ENCODE measurements around the gene ALCAM. TPM values are rescaled to one million over a fixed set of nuclear protein-coding genes. Genes with fewer than 3 reads are reported as not detected.
"Not testable (repeated sequence)": the region's sequence is repeated elsewhere in the genome, so short reads cannot be mapped to it uniquely, and the experiment has no call there.

ALCAM gene
- total RNA-seq, 2 donors from 2014 or later, result 17.8 to 29.6 TPM

DNA sequence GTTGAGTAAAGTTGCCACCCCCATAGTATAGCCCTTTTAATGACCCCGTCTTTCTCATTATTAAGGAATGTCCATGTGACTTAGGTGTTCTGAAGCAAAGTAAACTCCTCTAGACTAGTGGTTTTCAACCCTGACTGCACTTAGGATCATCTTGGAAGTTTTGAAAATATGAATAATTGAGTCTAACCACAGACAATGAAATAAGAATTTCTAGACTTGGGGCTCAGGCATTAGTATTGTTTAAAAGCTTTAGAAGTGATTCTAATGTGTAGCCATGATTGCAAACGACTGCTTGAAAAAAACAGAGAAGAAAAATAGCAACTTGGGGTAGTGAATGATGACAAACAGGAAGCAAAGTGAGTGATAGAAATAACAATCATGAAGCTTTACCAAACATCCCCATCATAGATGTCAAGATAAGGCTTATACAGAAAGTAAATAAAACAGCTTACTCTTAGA is 35.0 kb downstream of the ALCAM start:
- intact Hi-C loops (cut with DNase I), result no loop called here
- no peak for DNase-seq
- Histone ChIP-seq H3K36me3 (no peaks in the 10 kb centered on the region), H3K9me3 (no peaks in the 10 kb centered on the region), H3K9ac (ENCODE audit: low read depth in 2 of 2, low read length in 2 of 2) (no peak overlapping the region), H3K4me1 (no peaks in the 10 kb centered on the region), H3K27me3 (no peaks in the 10 kb centered on the region), H3K27ac (no peak overlapping the region), H3K4me3 (no peak overlapping the region)
- TF ChIP-seq, protein P1, sequence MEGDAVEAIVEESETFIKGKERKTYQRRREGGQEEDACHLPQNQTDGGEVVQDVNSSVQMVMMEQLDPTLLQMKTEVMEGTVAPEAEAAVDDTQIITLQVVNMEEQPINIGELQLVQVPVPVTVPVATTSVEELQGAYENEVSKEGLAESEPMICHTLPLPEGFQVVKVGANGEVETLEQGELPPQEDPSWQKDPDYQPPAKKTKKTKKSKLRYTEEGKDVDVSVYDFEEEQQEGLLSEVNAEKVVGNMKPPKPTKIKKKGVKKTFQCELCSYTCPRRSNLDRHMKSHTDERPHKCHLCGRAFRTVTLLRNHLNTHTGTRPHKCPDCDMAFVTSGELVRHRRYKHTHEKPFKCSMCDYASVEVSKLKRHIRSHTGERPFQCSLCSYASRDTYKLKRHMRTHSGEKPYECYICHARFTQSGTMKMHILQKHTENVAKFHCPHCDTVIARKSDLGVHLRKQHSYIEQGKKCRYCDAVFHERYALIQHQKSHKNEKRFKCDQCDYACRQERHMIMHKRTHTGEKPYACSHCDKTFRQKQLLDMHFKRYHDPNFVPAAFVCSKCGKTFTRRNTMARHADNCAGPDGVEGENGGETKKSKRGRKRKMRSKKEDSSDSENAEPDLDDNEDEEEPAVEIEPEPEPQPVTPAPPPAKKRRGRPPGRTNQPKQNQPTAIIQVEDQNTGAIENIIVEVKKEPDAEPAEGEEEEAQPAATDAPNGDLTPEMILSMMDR (IDR thresholded peaks at IDR 0.05), result no peak

DNA sequence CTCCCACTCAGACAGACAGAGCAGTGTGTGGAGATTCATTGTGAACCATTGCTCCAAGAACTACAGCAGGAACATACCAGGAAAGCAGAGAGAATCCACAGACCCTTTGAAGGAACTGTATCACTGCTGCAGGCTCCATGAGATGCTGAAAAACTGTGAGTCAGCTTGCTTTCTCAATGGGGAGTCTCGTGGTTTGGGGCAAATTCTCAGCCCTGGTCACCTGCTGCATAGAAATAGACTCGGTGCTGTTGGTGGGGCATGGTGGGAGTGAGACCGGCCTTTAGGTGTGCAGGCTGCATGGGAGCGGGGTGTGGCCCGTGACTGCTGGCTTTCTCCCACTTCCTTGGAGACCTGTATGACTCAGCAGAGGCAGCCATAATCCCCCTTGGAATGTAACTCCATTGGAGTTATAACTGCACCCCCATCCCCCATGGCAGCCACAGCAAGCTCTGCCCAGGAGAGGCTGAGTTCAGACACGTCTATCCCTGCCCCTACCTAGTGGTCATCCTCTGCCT is 35.6 kb downstream of the ALCAM start:
- Histone ChIP-seq H3K4me3 (no peak overlapping the region), H3K9ac (ENCODE audit: low read depth in 2 of 2, low read length in 2 of 2) (no peak overlapping the region), H3K4me1 (no peaks in the 10 kb centered on the region), H3K27me3 (no peaks in the 10 kb centered on the region), H3K9me3 (no peaks in the 10 kb centered on the region), H3K36me3 (no peaks in the 10 kb centered on the region), H3K27ac (no peak overlapping the region)
- no peak for DNase-seq
- TF ChIP-seq, protein P1 (IDR thresholded peaks at IDR 0.05), result no peak
- intact Hi-C loops (cut with DNase I), result no loop called here

DNA sequence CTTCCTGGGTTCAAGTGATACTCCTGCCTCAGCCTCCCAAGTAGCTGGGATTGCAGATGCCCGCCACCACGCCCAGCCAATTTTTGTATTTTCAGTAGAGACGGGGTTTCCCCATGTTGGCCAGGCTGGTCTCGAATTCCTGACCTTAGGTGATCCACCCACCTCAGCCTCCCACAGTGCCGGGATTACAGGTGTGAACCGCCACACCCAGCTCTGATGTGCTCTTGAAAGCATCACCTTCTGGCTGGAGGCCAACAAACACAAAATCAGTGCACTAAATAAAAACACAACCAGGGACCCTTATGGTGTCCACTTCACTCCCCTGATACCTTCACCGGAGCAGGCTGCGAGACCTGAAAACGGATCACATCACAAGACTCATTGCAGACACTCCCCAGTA is 36.3 kb downstream of the ALCAM start:
- H3K36me3 ChIP-seq; H3K9me3 ChIP-seq; DNase-seq; H3K9ac ChIP-seq (ENCODE audit: low read depth in 2 of 2, low read length in 2 of 2); intact Hi-C loops (cut with DNase I); H3K27me3 ChIP-seq; H3K27ac ChIP-seq; H3K4me3 ChIP-seq; H3K4me1 ChIP-seq: not testable (repeated sequence)

DNA sequence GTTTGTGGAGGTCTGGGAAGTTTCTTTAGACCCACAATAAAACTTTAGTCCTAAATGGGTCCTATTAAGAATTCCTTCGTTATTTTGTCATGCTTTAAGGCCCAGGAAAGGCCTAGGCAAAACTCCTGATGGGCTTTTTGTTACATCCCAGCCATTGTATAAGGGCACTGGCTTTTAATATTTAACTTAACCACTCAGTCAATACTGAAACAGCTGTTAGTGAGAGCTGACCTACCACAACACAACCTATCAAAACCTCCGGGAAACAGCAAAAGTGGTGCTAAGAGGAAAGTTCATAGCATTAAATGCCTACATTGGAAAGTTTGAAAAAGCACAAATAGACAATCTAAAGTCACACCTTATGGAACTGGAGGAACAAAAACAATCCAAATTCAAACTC is 39.6 kb downstream of the ALCAM start:
- Histone ChIP-seq H3K4me1 (no peaks in the 10 kb centered on the region), H3K27ac (no peak overlapping the region), H3K4me3 (no peak overlapping the region), H3K9me3 (no peaks in the 10 kb centered on the region), H3K27me3 (no peaks in the 10 kb centered on the region), H3K9ac (ENCODE audit: low read depth in 2 of 2, low read length in 2 of 2) (no peak overlapping the region), H3K36me3 (no peaks in the 10 kb centered on the region)
- intact Hi-C loops (cut with DNase I), result no loop called here
- no peak for DNase-seq
- TF ChIP-seq, protein P1 (IDR thresholded peaks at IDR 0.05), result no peak

DNA sequence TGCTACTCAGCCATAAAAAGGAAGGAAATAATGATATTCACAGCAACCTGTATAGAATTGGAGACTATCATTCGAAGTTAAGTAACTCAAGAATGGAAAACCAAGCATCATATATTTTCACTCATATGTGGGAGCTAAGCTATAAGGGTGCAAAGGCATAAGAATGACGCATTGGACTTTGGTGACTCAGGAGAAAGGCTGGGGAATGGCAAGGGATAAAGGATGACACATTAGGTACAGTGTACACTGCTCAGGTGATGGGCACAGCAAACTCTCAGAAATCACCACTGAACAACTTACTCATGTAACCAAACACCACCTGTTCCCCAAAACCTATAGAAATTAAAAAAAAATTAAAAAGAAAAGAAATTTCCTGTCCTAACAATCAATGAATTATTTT is 42.7 kb downstream of the ALCAM start:
- no peak overlapping the region for H3K4me3 ChIP-seq
- H3K9ac ChIP-seq (ENCODE audit: low read depth in 2 of 2, low read length in 2 of 2), result no peak overlapping the region
- intact Hi-C loops (cut with DNase I), result no loop called here
- DNase-seq, result no peak
- H3K4me1 ChIP-seq, result no peaks in the 10 kb centered on the region
- no peaks in the 10 kb centered on the region for H3K9me3 ChIP-seq
- TF ChIP-seq, protein P1 (IDR thresholded peaks at IDR 0.05), result no peak
- no peaks in the 10 kb centered on the region for H3K36me3 ChIP-seq
- H3K27ac ChIP-seq, result no peak overlapping the region
- H3K27me3 ChIP-seq, result no peaks in the 10 kb centered on the region

DNA sequence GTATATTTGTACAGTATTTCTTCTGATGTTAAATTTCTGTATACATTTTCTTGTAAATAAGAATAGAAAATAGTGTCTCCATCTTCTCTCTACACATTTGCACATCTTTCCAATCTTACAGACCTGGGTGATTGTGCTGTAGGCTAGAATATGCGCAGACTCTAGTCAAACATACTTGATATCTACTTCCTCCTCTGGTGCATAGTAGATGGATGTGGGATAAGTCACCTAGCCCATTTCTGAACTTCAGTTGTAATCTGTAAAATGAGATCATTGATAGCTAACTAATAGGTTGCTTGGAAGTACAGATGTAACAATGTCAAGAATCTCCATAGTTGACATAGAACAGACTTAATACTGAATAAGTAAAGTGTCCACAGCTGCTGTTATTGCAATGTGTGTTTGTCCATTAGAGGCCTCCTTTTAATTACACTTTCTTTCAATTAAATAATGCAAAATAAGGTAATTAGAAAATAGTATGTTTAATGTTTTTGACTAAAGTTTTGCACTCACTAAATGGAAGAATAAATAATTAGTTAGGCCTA is 46.7 kb downstream of the ALCAM start:
- Histone ChIP-seq H3K27me3 (no peaks in the 10 kb centered on the region), H3K36me3 (no peaks in the 10 kb centered on the region), H3K4me3 (no peak overlapping the region), H3K9ac (ENCODE audit: low read depth in 2 of 2, low read length in 2 of 2) (no peak overlapping the region), H3K9me3 (no peaks in the 10 kb centered on the region), H3K4me1 (no peaks in the 10 kb centered on the region), H3K27ac (no peak overlapping the region)
- TF ChIP-seq, protein P1 (IDR thresholded peaks at IDR 0.05), result no peak
- no peak for DNase-seq
- intact Hi-C loops (cut with DNase I), result no loop called here
